ENCODE measurements around the gene FBXO15.

DNA sequence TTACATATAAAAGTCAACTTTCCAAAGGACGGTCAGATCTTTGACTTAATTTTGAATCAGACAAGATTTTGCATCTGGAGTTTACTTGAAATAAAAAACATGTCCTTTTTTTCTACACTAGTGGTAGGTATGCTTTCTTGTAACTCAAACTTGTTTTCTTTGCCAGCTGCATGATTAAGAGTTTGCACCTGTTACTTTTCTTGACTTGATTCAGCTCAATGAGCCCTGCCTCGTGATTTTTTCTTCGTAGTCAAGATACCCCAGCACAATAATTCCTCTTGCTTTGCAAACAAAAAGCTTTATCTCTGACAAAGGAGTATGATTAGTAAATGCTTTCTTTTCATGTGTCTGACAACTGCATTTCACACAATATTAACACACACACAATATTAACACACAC, 82.3 kb downstream of the FBXO15 start:
- TF ChIP-seq ZNF565 (CRISPR knock-in tag; conservative IDR thresholded peaks at IDR 0.05; ENCODE audit: low read depth) (no peak), ARNTL (CRISPR knock-in tag; IDR thresholded peaks at IDR 0.05; ENCODE audit: borderline replicate concordance, low read depth) (no peak), TSHZ2 (CRISPR knock-in tag; IDR thresholded peaks at IDR 0.05) (no peak), TOX (CRISPR knock-in tag; IDR thresholded peaks at IDR 0.05; ENCODE audit: borderline replicate concordance) (no peak), ISL1 (CRISPR knock-in tag; IDR thresholded peaks at IDR 0.05) (no peak), ZFP3 (CRISPR knock-in tag; IDR thresholded peaks at IDR 0.05) (no peak), GLIS3 (CRISPR knock-in tag; IDR thresholded peaks at IDR 0.05) (no peak), RARB (CRISPR knock-in tag; IDR thresholded peaks at IDR 0.05) (no peak), OSR1 (CRISPR knock-in tag; IDR thresholded peaks at IDR 0.05) (no peak), ZFP30 (CRISPR knock-in tag; IDR thresholded peaks at IDR 0.05) (no peak)
- TF ChIP-seq, protein P1, sequence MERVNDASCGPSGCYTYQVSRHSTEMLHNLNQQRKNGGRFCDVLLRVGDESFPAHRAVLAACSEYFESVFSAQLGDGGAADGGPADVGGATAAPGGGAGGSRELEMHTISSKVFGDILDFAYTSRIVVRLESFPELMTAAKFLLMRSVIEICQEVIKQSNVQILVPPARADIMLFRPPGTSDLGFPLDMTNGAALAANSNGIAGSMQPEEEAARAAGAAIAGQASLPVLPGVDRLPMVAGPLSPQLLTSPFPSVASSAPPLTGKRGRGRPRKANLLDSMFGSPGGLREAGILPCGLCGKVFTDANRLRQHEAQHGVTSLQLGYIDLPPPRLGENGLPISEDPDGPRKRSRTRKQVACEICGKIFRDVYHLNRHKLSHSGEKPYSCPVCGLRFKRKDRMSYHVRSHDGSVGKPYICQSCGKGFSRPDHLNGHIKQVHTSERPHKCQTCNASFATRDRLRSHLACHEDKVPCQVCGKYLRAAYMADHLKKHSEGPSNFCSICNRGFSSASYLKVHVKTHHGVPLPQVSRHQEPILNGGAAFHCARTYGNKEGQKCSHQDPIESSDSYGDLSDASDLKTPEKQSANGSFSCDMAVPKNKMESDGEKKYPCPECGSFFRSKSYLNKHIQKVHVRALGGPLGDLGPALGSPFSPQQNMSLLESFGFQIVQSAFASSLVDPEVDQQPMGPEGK (CRISPR knock-in tag; IDR thresholded peaks at IDR 0.05; ENCODE audit: borderline replicate concordance): no peak
- TF ChIP-seq, protein P2, sequence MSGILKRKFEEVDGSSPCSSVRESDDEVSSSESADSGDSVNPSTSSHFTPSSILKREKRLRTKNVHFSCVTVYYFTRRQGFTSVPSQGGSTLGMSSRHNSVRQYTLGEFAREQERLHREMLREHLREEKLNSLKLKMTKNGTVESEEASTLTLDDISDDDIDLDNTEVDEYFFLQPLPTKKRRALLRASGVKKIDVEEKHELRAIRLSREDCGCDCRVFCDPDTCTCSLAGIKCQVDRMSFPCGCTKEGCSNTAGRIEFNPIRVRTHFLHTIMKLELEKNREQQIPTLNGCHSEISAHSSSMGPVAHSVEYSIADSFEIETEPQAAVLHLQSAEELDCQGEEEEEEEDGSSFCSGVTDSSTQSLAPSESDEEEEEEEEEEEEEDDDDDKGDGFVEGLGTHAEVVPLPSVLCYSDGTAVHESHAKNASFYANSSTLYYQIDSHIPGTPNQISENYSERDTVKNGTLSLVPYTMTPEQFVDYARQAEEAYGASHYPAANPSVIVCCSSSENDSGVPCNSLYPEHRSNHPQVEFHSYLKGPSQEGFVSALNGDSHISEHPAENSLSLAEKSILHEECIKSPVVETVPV (CRISPR knock-in tag; IDR thresholded peaks at IDR 0.05): no peak
- TF ChIP-seq, protein P3, sequence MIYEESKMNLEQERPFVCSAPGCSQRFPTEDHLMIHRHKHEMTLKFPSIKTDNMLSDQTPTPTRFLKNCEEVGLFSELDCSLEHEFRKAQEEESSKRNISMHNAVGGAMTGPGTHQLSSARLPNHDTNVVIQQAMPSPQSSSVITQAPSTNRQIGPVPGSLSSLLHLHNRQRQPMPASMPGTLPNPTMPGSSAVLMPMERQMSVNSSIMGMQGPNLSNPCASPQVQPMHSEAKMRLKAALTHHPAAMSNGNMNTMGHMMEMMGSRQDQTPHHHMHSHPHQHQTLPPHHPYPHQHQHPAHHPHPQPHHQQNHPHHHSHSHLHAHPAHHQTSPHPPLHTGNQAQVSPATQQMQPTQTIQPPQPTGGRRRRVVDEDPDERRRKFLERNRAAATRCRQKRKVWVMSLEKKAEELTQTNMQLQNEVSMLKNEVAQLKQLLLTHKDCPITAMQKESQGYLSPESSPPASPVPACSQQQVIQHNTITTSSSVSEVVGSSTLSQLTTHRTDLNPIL (CRISPR knock-in tag; IDR thresholded peaks at IDR 0.05; ENCODE audit: low read depth): no peak

Measured in SK-N-SH treated with all-trans-retinoic acid at 6 μM for 48 hours (cell line).